HG03558 (cell line): ENCODE results near the gene CEP170.
"Not testable (repeated sequence)": the region's sequence is repeated elsewhere in the genome, so short reads cannot be mapped to it uniquely, and the experiment has no call there.

Source experiments
- ATAC-seq: cut with Tn5 transposase; IDR thresholded peaks from one replicate; pipeline ENCODE4 v1.9.1; 2021; ENCODE audit warnings: moderate number of reproducible peaks; ENCODE audit not compliant: unreplicated experiment; ENCODE audit errors: extremely low read depth

CEP170 gene

GRCh38 chr1:243183661-243184060, 71.4 kb downstream of the CEP170 start:
- ATAC-seq, result not testable (repeated sequence)

GRCh38 chr1:243183176-243183575, 71.9 kb downstream of the CEP170 start:
- not testable (repeated sequence) for ATAC-seq

GRCh38 chr1:243179720-243180119, 75.4 kb downstream of the CEP170 start:
- no peak for ATAC-seq

GRCh38 chr1:243177792-243178191, 77.3 kb downstream of the CEP170 start:
- ATAC-seq, result not testable (repeated sequence)

GRCh38 chr1:243173758-243174369, 81.2 kb downstream of the CEP170 start:
- not testable (repeated sequence) for ATAC-seq

- ATAC-seq, result not testable (repeated sequence)
Observed at GRCh38 chr1:243164911-243165310, 90.2 kb downstream of the CEP170 start.

GRCh38 chr1:243150906-243151305, 104.2 kb downstream of the CEP170 start:
- not testable (repeated sequence) for ATAC-seq

- not testable (repeated sequence) for ATAC-seq
Observed at GRCh38 chr1:243149120-243149519, 106.0 kb downstream of the CEP170 start.

GRCh38 chr1:243147351-243147750, 107.7 kb downstream of the CEP170 start:
- not testable (repeated sequence) for ATAC-seq

- not testable (repeated sequence) for ATAC-seq
Observed at GRCh38 chr1:243140498-243140897, 114.6 kb downstream of the CEP170 start.

- ATAC-seq, result not testable (repeated sequence)
Observed at GRCh38 chr1:243122876-243123409, 132.1 kb downstream of the CEP170 start.

GRCh38 chr1:243121939-243122338, 133.1 kb downstream of the CEP170 start:
- ATAC-seq, result not testable (repeated sequence)

- not testable (repeated sequence) for ATAC-seq
Observed at GRCh38 chr1:243118601-243119322, 136.3 kb downstream of the CEP170 start.

- ATAC-seq, result not testable (repeated sequence)
Observed at GRCh38 chr1:243116187-243116586, 138.9 kb downstream of the CEP170 start.

- not testable (repeated sequence) for ATAC-seq
Observed at GRCh38 chr1:243114769-243115168, 140.3 kb downstream of the CEP170 start.

GRCh38 chr1:243114059-243114713, 140.9 kb downstream of the CEP170 start:
- peak; percentile 81 for ATAC-seq

- ATAC-seq, result not testable (repeated sequence)
Observed at GRCh38 chr1:243107171-243107570, 147.9 kb downstream of the CEP170 start.

- ATAC-seq, result not testable (repeated sequence)
Observed at GRCh38 chr1:243105652-243106332, 149.3 kb downstream of the CEP170 start.

GRCh38 chr1:243105104-243105503, 150.0 kb downstream of the CEP170 start:
- not testable (repeated sequence) for ATAC-seq

- ATAC-seq, result not testable (repeated sequence)
Observed at GRCh38 chr1:243104452-243104851, 150.6 kb downstream of the CEP170 start.
